Naive thymus-derived CD4-positive, alpha-beta T cell (primary cell): Measurements from ENCODE around the gene CRYBG1. TPM values are rescaled to one million over a fixed set of nuclear protein-coding genes. Genes with fewer than 3 reads are reported as not detected.

Source experiments
- ATAC-seq: fragments of 150-1000 bp; cut with Tn5 transposase; 2 replicates; pipeline ENCODE4 v1.10.0; 2021; ENCODE audit warnings: mild to moderate bottlenecking, moderate library complexity
- CTCF ChIA-PET: fragments of 350-600 bp; sonication (Branson Sonifier 250); formaldehyde crosslinking; loops from one replicate; lab custom pipeline; 2021; ENCODE audit warnings: antibody characterized with exemption; lab: Charles Lee
- POLR2A ChIA-PET: fragments of 350-600 bp; sonication (Branson Sonifier 250); formaldehyde crosslinking; loops from one replicate; lab custom pipeline; 2021; ENCODE audit warnings: antibody characterized with exemption, inconsistent platforms; lab: Charles Lee
- DNase-seq, 9 donors: peaks; one replicate each; pipeline versions ENCODE4 v3.0.0 to v3.0.0-alpha.2; 2020 to 2022; ENCODE audit warnings: mixed read lengths in 1 of 9
- H3K27ac ChIP-seq: one replicate; pipeline ENCODE4 v1.7.0; 2013; ENCODE audit warnings: mild to moderate bottlenecking, low read depth, low read length, moderate library complexity
- H3K27me3 ChIP-seq, 2 donors: one replicate each; pipeline ENCODE4 v1.7.0; 2013; ENCODE audit warnings: low read length in 2 of 2, mild to moderate bottlenecking in 2 of 2, moderate library complexity in 2 of 2; ENCODE audit not compliant: control insufficient read depth in 2 of 2, insufficient read depth in 2 of 2
- H3K36me3 ChIP-seq, 3 experiments: 1 replicate in 2 of 3; 2 replicates in 1 of 3; pipeline ENCODE4 v1.7.0; 2013; ENCODE audit warnings: low read length in 3 of 3, mild to moderate bottlenecking in 3 of 3, moderate library complexity in 1 of 3; ENCODE audit not compliant: insufficient read depth in 3 of 3, control insufficient read depth in 2 of 3
- H3K4me1 ChIP-seq, 2 donors: one replicate each; pipeline ENCODE4 v1.7.0; 2013; ENCODE audit warnings: low read length in 2 of 2, mild to moderate bottlenecking in 2 of 2, moderate library complexity in 1 of 2; ENCODE audit not compliant: control insufficient read depth in 2 of 2, insufficient read depth in 2 of 2
- H3K4me3 ChIP-seq: 2 replicates; pipeline ENCODE4 v1.7.0; 2013; ENCODE audit warnings: mild to moderate bottlenecking, low read length
- H3K9me3 ChIP-seq, 3 experiments: 1 replicate in 2 of 3; 2 replicates in 1 of 3; pipeline ENCODE4 v1.7.0; 2013; ENCODE audit warnings: low read length in 3 of 3; ENCODE audit not compliant: control insufficient read depth in 2 of 3
- H3K27ac Mint-ChIP-seq, 9 donors: one replicate each; pipeline ENCODE4 v1.8.0; 2020 to 2022; ENCODE audit warnings: mixed read lengths in 9 of 9, mild to moderate bottlenecking in 8 of 9, moderate library complexity in 5 of 9, inconsistent platforms in 2 of 9
- H3K27me3 Mint-ChIP-seq, 5 donors: one replicate each; pipeline ENCODE4 v1.8.0; 2021 to 2022; ENCODE audit warnings: mixed read lengths in 5 of 5, mild to moderate bottlenecking in 1 of 5
- H3K36me3 Mint-ChIP-seq, 5 donors: one replicate each; pipeline ENCODE4 v1.8.0; 2020 to 2022; ENCODE audit warnings: mixed read lengths in 5 of 5, mild to moderate bottlenecking in 3 of 5, inconsistent platforms in 1 of 5
- H3K4me1 Mint-ChIP-seq, 7 donors: one replicate each; pipeline ENCODE4 v1.8.0; 2020 to 2022; ENCODE audit warnings: mixed read lengths in 7 of 7, mild to moderate bottlenecking in 3 of 7, inconsistent platforms in 1 of 7
- H3K4me3 Mint-ChIP-seq, 10 donors: one replicate each; pipeline ENCODE4 v1.8.0; 2020 to 2022; ENCODE audit warnings: mild to moderate bottlenecking in 10 of 10, mixed read lengths in 10 of 10, moderate library complexity in 6 of 10, inconsistent platforms in 2 of 10
- H3K9me3 Mint-ChIP-seq, 11 donors: one replicate each; pipeline ENCODE4 v1.8.0; 2020 to 2022; ENCODE audit warnings: mixed read lengths in 11 of 11, mild to moderate bottlenecking in 4 of 11, inconsistent platforms in 1 of 11, moderate library complexity in 1 of 11
- intact Hi-C, 2 donors: fragments of 100-400 bp; cut with micrococcal nuclease; formaldehyde crosslinking; loops; one replicate each; pipeline ENCODE4 v1.15.1; 2023
- polyA plus RNA-seq, 2 donors: library from polyadenylated mRNA; unstranded; fragments of 300-500 nt; fragmentation: Illumina TruSeq; gene quantifications; one replicate each; pipeline ENCODE4 v1.2.3, GENCODE V29; 2021
- total RNA-seq, 6 experiments: library from RNA in 5 of 6; stranded (reverse) in 5 of 6; gene quantifications; 1 replicate in 5 of 6; 2 replicates in 1 of 6; pipeline ENCODE4 v1.2.3 and lab custom pipeline; 2021 to 2026

CRYBG1 gene
- total and polyA plus RNA-seq, 7 experiments from 2014 or later, result 11.3 to 39.8 (median 30.3) TPM

DNA sequence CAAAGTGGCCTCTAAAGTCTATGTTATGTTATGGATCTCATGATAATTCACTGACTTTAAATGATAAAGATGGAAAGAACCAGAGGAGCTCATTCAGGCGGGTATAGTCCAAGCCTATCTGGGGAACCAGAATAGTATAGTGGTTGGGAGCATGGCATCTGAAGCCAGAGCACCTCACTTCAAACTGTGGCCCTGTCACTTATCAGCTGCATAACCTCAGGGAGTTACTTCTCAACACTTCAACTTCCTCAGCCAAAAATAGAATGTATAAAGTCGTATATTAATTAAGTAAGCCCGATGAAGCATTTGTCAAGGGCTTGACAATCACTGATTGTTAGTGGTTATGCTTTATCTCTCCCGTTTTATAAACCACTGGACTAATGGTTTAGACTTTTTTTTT lies 156.1 kb downstream of the CRYBG1 start:
- Mint-ChIP-seq H3K4me3 (peak overlapping the region in 9 of 10 donors; percentile 11 to 96 (median 48)), H3K36me3 (peaks cover 0 to 6% (median 0%) of the 10 kb centered on the region in 5 donors), H3K9me3 (no peaks in the 10 kb centered on the region), H3K27me3 (peaks cover 0 to 3% (median 0%) of the 10 kb centered on the region in 5 donors), H3K4me1 (peaks cover 39 to 73% (median 64%) of the 10 kb centered on the region in 7 donors), H3K27ac (peak overlapping the region; percentile 40 to 98 (median 87))
- Histone ChIP-seq H3K9me3 (no peaks in the 10 kb centered on the region), H3K36me3 (peaks cover 0 to 11% (median 0%) of the 10 kb centered on the region in 3 experiments), H3K27ac (peak overlapping the region; percentile 39), H3K4me1 (peaks cover 48 to 56% of the 10 kb centered on the region in 2 donors), H3K4me3 (no peak overlapping the region), H3K27me3 (no peaks in the 10 kb centered on the region)
- intact Hi-C loops, result loop anchor here (10.0 kb wide), 3 partner anchors 598 to 1438 kb away; partner anchors contain the start of genes BEND3 (in 1 of the 2) and SEC63 (in 1 of the 2)
- CTCF ChIA-PET, result interaction anchor here (0.6 to 1.4 kb wide), 4 partner anchors 23 to 1745 kb away, joined by 3 to 4 read pairs (median 3); no protein-coding TSS in a partner anchor
- POLR2A ChIA-PET, result interaction anchor here (0.7 to 1.7 kb wide), 3 partner anchors 9 to 27 kb away, joined by 4 to 10 read pairs (median 5); no protein-coding TSS in a partner anchor
- no peak for DNase-seq
- ATAC-seq, result no peak

- Histone ChIP-seq H3K36me3 (peaks cover 0 to 2% (median 0%) of the 10 kb centered on the region in 3 experiments), H3K9me3 (no peaks in the 10 kb centered on the region), H3K27me3 (no peaks in the 10 kb centered on the region), H3K27ac (peak overlapping the region; percentile 50), H3K4me1 (peaks cover 48 to 56% of the 10 kb centered on the region in 2 donors), H3K4me3 (no peak overlapping the region)
- ChIA-PET POLR2A (no interaction called here), CTCF (interaction anchor here (0.6 to 1.3 kb wide), 2 partner anchors 73 to 113 kb away, joined by 3 to 4 read pairs; no protein-coding TSS in a partner anchor)
- ATAC-seq (no peak), DNase-seq (no peak)
- peak overlapping the region in 9 of 10 donors; percentile 11 to 87 (median 35) for H3K4me3 Mint-ChIP-seq
- H3K9me3 Mint-ChIP-seq, result no peaks in the 10 kb centered on the region
- intact Hi-C loops, result loop anchor here (10.0 kb wide), 3 partner anchors 597 to 1437 kb away; partner anchors contain the start of genes BEND3 (in 1 of the 2) and SEC63 (in 1 of the 2)
- peaks cover 0 to 7% (median 0%) of the 10 kb centered on the region in 5 donors for H3K36me3 Mint-ChIP-seq
- H3K27me3 Mint-ChIP-seq, result peaks cover 0 to 3% (median 0%) of the 10 kb centered on the region in 5 donors
- H3K4me1 Mint-ChIP-seq, result peaks cover 39 to 80% (median 70%) of the 10 kb centered on the region in 7 donors
- H3K27ac Mint-ChIP-seq, result peak overlapping the region; percentile 57 to 98 (median 87)
Observed at GRCh38 chr6:106517706-106518105, 157.2 kb downstream of the CRYBG1 start.

GRCh38 chr6:106518748-106519147 lies 158.2 kb downstream of the CRYBG1 start:
- H3K27ac ChIP-seq, result peak overlapping the region; percentile 86
- H3K36me3 ChIP-seq, result no peaks in the 10 kb centered on the region
- peak overlapping the region; percentile 82 to 96 (median 93) for H3K4me3 Mint-ChIP-seq
- intact Hi-C loops, result loop anchor here (10.0 kb wide), 3 partner anchors 596 to 1436 kb away; partner anchors contain the start of genes BEND3 (in 1 of the 2) and SEC63 (in 1 of the 2)
- H3K9me3 ChIP-seq, result no peaks in the 10 kb centered on the region
- peaks cover 48 to 52% of the 10 kb centered on the region in 2 donors for H3K4me1 ChIP-seq
- POLR2A ChIA-PET, result interaction anchor here (1.6 to 9.3 kb wide), 2 partner anchors 7 to 19 kb away, joined by 7 to 173 read pairs; no protein-coding TSS in a partner anchor
- H3K4me3 ChIP-seq, result peak overlapping the region; percentile 69
- peak overlapping the region; percentile 92 to 99 (median 95) for H3K27ac Mint-ChIP-seq
- H3K36me3 Mint-ChIP-seq, result peaks cover 0 to 7% (median 0%) of the 10 kb centered on the region in 5 donors
- no peaks in the 10 kb centered on the region for H3K9me3 Mint-ChIP-seq
- peaks cover 40 to 89% (median 74%) of the 10 kb centered on the region in 7 donors for H3K4me1 Mint-ChIP-seq
- no peak for ATAC-seq
- DNase-seq, result no peak
- H3K27me3 Mint-ChIP-seq, result peaks cover 0 to 3% (median 0%) of the 10 kb centered on the region in 5 donors
- H3K27me3 ChIP-seq, result no peaks in the 10 kb centered on the region
- CTCF ChIA-PET, result interaction anchor here (1.6 kb wide), 1 partner anchor 34 kb away, joined by 3 read pairs; no protein-coding TSS in a partner anchor

DNA sequence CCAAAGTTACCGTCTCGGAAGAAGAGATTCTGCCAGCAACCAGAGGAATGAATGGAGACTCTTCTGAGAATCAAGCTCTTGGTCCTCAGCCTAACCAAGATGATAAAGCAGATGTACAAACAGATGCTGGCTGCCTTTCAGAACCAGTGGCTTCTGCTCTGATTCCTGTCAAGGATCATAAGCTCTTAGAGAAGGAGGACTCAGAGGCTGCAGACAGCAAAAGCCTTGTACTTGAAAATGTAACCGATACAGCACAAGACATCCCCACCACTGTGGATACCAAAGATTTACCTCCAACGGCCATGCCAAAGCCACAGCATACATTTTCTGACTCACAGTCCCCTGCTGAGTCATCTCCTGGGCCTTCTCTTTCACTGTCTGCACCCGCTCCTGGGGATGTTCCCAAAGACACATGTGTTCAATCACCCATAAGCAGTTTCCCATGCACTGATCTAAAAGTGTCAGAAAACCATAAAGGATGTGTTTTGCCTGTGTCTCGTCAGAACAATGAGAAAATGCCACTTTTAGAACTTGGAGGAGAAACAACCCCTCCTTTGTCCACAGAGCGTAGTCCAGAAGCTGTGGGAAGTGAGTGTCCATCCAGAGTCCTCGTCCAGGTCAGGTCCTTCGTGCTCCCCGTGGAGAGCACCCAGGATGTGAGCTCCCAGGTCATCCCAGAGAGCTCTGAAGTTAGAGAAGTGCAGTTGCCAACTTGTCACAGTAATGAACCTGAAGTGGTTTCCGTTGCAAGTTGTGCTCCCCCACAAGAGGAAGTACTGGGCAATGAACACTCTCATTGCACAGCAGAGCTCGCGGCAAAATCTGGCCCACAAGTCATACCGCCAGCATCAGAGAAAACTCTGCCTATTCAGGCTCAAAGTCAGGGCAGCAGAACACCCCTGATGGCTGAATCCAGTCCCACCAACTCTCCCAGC lies 159.2 kb downstream of the CRYBG1 start:
- ATAC-seq, result peak; percentile 68
- H3K4me1 ChIP-seq, result peaks cover 42 to 47% of the 10 kb centered on the region in 2 donors
- H3K27me3 Mint-ChIP-seq, result no peaks in the 10 kb centered on the region
- DNase-seq, result peak; percentile 38 to 80 (median 72)
- intact Hi-C loops, result loop anchor here (1.0 to 10.0 kb wide), 17 partner anchors 7 to 1665 kb away; partner anchors contain the start of genes BEND3 (in 2 of the 2), SCML4 (in 2 of the 2), ATG5 (in 1 of the 2) and HACE1 (in 1 of the 2)
- peak overlapping the region; percentile 69 for H3K4me3 ChIP-seq
- CTCF ChIA-PET, result interaction anchor here (1.6 to 8.0 kb wide), 3 partner anchors 7 to 33 kb away, joined by 3 to 74 read pairs (median 7); no protein-coding TSS in a partner anchor
- H3K4me3 Mint-ChIP-seq, result peak overlapping the region; percentile 82 to 96 (median 93)
- H3K9me3 ChIP-seq, result no peaks in the 10 kb centered on the region
- H3K27ac Mint-ChIP-seq, result peak overlapping the region; percentile 92 to 99 (median 95)
- peak overlapping the region; percentile 86 for H3K27ac ChIP-seq
- peaks cover 0 to 7% (median 0%) of the 10 kb centered on the region in 5 donors for H3K36me3 Mint-ChIP-seq
- peaks cover 36 to 87% (median 71%) of the 10 kb centered on the region in 7 donors for H3K4me1 Mint-ChIP-seq
- no peaks in the 10 kb centered on the region for H3K36me3 ChIP-seq
- POLR2A ChIA-PET, result interaction anchor here (0.7 to 9.3 kb wide), 10 partner anchors 8 to 73 kb away, joined by 3 to 173 read pairs (median 6); no protein-coding TSS in a partner anchor
- no peaks in the 10 kb centered on the region for H3K9me3 Mint-ChIP-seq
- H3K27me3 ChIP-seq, result no peaks in the 10 kb centered on the region

- Histone ChIP-seq H3K4me1 (peaks cover 36 to 44% of the 10 kb centered on the region in 2 donors), H3K9me3 (no peaks in the 10 kb centered on the region), H3K4me3 (peak overlapping the region; percentile 69), H3K36me3 (no peaks in the 10 kb centered on the region), H3K27me3 (no peaks in the 10 kb centered on the region), H3K27ac (peak overlapping the region; percentile 86)
- H3K4me1 Mint-ChIP-seq, result peaks cover 40 to 87% (median 74%) of the 10 kb centered on the region in 7 donors
- peaks cover 0 to 15% (median 0%) of the 10 kb centered on the region in 5 donors for H3K36me3 Mint-ChIP-seq
- ATAC-seq (peak; percentile 87), DNase-seq (peak in 8 of 9 donors; percentile 74 to 94 (median 92))
- H3K4me3 Mint-ChIP-seq, result peak overlapping the region; percentile 82 to 96 (median 93)
- intact Hi-C loops, result loop anchor here (1.0 to 10.0 kb wide), 17 partner anchors 7 to 1666 kb away; partner anchors contain the start of genes SCML4 (in 2 of the 2), ATG5 (in 1 of the 2), BEND3 (in 1 of the 2) and HACE1 (in 1 of the 2)
- no peaks in the 10 kb centered on the region for H3K9me3 Mint-ChIP-seq
- H3K27me3 Mint-ChIP-seq, result no peaks in the 10 kb centered on the region
- ChIA-PET POLR2A (interaction anchor here (1.2 to 9.3 kb wide), 7 partner anchors 9 to 23 kb away, joined by 4 to 173 read pairs (median 7); no protein-coding TSS in a partner anchor), CTCF (interaction anchor here (1.8 to 8.0 kb wide), 2 partner anchors 8 to 11 kb away, joined by 7 to 74 read pairs; no protein-coding TSS in a partner anchor)
- H3K27ac Mint-ChIP-seq, result peak overlapping the region; percentile 92 to 99 (median 95)
Observed at GRCh38 chr6:106520711-106521401, 160.3 kb downstream of the CRYBG1 start.
